ENCODE data around the gene FARP2. TPM values are rescaled to one million over a fixed set of nuclear protein-coding genes. Genes with fewer than 3 reads are reported as not detected.

The FARP2 gene, protein sequence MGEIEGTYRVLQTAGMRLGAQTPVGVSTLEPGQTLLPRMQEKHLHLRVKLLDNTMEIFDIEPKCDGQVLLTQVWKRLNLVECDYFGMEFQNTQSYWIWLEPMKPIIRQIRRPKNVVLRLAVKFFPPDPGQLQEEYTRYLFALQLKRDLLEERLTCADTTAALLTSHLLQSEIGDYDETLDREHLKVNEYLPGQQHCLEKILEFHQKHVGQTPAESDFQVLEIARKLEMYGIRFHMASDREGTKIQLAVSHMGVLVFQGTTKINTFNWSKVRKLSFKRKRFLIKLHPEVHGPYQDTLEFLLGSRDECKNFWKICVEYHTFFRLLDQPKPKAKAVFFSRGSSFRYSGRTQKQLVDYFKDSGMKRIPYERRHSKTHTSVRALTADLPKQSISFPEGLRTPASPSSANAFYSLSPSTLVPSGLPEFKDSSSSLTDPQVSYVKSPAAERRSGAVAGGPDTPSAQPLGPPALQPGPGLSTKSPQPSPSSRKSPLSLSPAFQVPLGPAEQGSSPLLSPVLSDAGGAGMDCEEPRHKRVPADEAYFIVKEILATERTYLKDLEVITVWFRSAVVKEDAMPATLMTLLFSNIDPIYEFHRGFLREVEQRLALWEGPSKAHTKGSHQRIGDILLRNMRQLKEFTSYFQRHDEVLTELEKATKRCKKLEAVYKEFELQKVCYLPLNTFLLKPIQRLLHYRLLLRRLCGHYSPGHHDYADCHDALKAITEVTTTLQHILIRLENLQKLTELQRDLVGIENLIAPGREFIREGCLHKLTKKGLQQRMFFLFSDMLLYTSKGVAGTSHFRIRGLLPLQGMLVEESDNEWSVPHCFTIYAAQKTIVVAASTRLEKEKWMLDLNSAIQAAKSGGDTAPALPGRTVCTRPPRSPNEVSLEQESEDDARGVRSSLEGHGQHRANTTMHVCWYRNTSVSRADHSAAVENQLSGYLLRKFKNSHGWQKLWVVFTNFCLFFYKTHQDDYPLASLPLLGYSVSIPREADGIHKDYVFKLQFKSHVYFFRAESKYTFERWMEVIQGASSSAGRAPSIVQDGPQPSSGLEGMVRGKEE
- 58.5 TPM for total RNA-seq

DNA sequence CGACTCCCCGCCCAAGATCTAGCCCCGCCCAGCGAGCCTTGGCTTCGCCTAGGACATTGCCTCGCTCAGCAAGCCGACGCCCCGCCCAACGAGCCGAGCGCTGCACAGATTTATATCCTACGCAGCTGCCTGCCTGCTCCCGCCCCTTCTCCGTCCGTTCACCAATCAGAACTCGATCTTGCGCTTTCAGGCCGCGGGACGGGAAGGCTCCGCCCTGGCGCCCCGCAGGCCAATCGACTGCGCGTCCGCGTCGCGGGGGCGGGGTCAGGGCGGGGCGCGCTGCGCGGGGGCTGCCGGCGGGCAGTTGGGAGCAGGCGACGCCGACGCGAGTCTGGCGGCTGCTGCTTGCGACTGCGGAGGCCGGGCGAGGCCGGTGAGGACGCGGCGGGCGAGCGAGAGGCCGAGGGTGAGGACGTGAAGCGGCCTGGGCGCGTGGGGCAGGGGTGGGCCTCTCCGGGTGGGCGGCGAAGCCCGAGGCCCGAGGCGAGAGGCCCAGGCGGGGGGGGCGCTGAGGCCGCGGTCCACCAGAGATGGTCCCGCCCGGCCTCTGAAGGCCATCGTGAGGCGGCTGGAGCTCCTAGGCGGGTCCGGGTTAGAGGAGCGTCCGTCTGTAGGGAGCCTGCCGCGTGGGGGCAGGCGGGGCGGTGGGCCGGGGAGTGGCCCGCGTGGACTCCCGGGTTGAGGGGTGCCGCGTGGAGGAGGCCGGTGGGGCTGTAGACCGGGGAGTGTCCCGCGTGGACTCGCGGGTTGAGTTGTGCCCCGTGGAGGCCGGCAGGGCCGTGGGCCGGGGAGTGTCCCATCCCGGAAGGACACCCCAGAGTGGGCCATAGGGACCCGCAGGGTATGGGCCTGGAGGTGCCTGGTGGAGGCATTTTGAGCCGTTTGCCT, at the start of gene FARP2:
TSS of gene FARP2 (plus strand) at position 303 of the 888 bp plus-strand sequence. CDS start 16,823 bp downstream, outside the sequence.

DNA sequence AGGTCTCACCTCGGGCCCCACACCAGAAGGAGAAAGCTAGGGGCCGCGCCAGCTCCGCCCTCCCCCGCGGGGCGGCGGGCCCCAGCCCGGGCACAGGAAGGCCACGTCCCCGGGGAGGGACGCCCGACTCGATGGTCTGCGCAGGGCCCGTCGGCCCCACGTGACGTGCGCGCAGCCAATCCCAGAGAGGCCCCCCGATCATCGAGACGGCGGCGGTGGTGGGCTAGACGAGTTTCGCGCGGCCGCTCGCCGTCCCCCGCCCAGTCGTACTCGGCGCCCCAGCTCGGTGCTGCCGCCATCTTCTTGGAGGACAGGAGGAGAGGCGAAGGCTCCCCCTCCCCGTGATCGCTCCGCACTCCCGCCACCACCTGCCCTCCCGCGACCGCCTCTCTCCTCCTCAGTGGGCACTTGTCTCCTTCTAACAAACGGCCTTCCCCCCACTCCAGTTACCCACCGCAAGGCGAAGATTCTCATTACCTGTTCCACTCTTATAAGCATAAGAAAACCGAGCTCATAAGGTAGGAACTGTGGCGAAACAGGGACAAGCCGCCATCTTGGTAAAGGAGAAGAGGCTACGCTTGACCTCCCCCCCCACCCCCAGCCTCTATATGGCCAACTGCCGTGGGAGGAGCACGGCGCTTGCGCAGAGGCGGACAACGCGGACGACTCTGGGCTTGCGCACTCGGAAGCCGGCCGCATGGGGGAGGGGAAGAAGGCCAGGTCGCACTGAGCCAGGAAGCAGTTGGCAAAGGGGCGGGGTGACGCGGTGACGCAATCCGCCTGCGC, 40.8 kb upstream of the FARP2 start, which contains the start of gene HDLBP:
TSS of gene HDLBP (minus strand) at position 580 of the 786 bp plus-strand sequence. CDS start 48,803 bp downstream, outside the sequence.

DNA sequence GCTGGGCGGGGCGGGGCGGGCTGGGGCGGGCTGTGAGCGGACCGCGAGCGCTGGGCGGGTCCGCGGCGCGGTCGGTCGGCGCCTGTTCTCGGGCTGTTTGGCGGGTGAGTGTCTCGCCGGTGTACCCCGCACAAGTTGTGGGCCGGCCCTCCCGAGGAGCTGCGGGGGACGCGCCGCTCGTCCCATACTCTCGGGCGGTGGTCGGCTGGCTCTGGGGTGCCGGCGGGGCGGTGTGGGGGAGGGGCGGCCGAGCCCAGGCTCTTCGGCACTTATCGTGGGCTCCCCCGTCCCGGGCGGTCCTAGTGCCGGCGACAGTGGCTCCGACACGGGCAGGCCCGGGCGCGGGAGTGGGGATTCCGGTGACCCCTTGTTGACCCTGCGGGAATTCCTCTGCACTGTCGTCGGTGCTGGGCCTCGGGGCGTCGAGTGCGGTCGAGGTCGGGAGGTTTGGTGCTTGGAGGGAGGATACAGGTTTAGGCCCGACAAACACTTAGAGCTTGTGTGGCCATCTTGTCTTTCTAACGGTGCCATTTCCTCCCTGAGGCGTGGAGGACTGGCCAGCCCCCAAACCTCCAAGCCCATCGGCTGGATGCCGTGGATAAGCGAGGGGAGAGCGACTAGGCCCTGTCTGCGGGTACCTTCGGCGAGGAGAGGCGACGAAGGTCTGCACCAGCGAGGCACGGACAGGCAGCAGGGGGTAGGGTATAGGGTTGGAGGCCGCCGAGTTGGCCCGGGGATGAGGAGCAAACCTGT, 40.0 kb upstream of the FARP2 start, which contains the start of gene SEPTIN2:
TSS of gene SEPTIN2 (plus strand) at position 47 of the 753 bp plus-strand sequence. CDS start 8,308 bp downstream, outside the sequence.

DNA sequence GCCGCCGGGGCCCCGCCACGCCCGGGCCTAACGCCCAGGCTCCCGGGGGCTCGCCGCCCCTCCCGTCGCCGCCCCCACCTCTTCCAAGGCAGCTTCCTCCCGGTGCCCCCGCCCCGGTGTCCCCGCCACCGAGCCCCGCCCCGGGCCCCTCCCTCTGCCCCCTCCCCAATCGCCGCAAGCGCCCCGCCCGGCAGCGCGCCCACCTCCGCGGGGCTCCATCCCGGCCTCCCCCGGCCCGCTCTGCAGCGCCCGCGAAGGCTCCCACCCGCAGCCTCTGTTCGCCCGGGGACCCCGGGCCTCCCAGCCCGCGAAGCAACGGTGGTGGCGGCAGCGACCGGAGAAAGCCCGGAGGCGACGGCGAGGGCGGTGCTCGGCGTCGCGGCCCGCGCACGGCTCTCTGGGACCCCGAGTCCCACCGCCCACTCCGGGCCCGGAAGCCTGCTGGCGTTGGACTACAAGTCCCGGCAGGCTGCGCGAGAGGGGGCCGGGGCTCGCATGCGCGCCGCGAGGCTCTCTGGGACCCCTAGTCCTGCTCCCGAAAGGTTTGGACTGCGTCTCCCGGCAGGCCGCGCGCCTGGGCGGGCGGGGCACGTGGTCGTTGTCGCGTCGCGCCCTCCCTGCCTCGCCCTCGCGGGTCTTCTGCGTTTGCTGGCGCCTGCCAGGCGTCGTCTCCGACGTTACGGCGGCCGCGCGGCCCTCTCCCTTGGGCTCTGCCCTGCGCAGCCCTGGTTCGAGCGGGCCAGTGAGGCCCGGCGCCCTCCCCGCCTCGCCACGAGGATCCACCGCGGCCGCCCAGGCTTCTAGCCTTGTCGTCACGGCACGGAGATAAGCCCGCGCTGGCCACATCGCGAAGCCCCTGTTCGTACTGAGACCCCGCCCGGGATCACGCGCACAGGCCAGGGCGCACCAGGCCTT, 152.4 kb downstream of the FARP2 start, which contains the start of gene STK25:
TSS of gene STK25 (minus strand) at position 345 of the 915 bp plus-strand sequence. CDS start 549 bp downstream, outside the sequence.

Other genes starting within 250 kb of the FARP2 start
- gene PASK, start 206.8 kb upstream of the FARP2 start, total RNA-seq, result 16.4 TPM
- 30.5 TPM for gene PPP1R7, start 205.8 kb upstream of the FARP2 start, total RNA-seq
- 1.4 TPM for gene ANO7, start 167.6 kb upstream of the FARP2 start, total RNA-seq
- gene HDLBP, start 40.6 kb upstream of the FARP2 start, total RNA-seq, result 458 TPM
- gene SEPTIN2, start 40.4 kb upstream of the FARP2 start, total RNA-seq, result 458 TPM
- gene STK25, start 152.3 kb downstream of the FARP2 start, total RNA-seq, result 242 TPM
- gene BOK, start 202.5 kb downstream of the FARP2 start, total RNA-seq, result 17.0 TPM